ENCODE data around the gene LY6G6F.

DNA sequence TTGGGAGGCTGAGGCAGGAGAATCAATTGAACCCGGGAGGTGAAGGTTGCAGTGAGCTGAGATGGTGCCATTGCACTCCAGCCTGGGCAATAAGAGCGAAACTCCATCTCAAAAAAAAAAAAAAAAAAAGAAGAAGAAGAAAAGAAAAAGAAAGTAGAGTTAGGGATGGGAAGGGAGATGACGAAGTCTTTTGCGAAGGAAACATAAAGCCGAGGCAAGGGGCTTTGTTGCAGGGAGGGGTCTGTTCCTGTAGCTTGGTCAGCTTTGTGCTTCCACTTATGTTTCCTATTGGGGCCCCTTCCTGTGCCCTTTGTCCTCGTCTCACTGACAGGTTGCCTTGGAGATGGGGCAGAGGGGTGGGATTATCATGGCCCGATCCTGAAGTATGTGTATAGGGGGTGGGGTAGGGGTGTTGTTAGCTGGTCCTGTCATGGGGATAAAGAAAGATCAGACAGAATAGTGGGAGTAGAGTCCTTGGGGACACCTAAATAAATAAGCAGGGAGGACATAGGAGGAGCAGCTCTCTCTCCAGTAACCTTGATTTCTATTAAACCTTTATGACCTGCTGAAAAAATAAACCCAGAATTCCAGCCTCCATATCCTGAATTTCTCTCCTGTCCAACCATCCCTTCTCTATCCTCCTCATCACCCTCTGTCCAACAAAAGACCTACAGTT, 30.8 kb downstream of the LY6G6F start:
- TF ChIP-seq MYC (IDR thresholded peaks at IDR 0.05; ENCODE audit: low read depth, low read length) (no peak), POLR2AphosphoS5 (IDR thresholded peaks at IDR 0.05; ENCODE audit: insufficient read depth, low read depth, low read length) (no peak), EZH2 (IDR thresholded peaks at IDR 0.05; ENCODE audit: borderline replicate concordance, low read depth, low read length, severe bottlenecking) (no peak), CTCF (IDR thresholded peaks at IDR 0.05; ENCODE audit: extremely low read depth in 1 of 2, insufficient read depth in 1 of 2, low read depth in 1 of 2, low read length in 2 of 2) (no peak)

All from endothelial cell of umbilical vein (primary cell).